KOPT-K1 (cell line): ENCODE data around the gene ART4.
A peak's percentile ranks its signal among the peaks of the same experiment; 100 is the strongest.

Source experiments
- H3K27ac ChIP-seq: fragments of 200-600 bp; sonication (generic); 2 replicates; pipeline ENCODE4 v1.5.1; 2016; ENCODE audit warnings: antibody characterized with exemption, mild to moderate bottlenecking, low read depth, low read length; ENCODE audit not compliant: poor library complexity, severe bottlenecking
- H3K36me3 ChIP-seq: fragments of 200-600 bp; sonication (generic); 2 replicates; pipeline ENCODE4 v1.5.1; 2017; ENCODE audit warnings: antibody characterized with exemption, mild to moderate bottlenecking, low read length, moderate library complexity; ENCODE audit not compliant: insufficient read depth
- H3K9me3 ChIP-seq: fragments of 200-600 bp; sonication (generic); 2 replicates; pipeline ENCODE4 v1.5.1; 2017; ENCODE audit warnings: antibody characterized with exemption, low read length, mild to moderate bottlenecking; ENCODE audit not compliant: insufficient read depth, poor library complexity, severe bottlenecking

Gene ART4

DNA sequence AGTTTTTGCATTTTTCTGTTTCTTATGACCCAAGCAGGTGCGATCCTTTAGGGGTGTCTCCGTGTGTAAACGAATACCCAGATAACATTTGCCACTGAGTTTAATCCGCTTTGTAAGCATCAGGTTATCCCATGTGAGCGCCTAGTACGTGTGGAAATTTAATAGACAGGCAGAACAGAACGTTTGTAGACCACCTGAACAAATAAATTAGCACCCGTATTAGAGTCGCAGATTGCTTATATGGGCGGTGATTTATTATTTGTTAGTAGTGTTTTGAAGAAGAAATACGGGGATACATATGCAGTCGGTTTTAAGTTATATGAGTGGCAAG lies 39.5 kb downstream of the ART4 start:
- peak overlapping the region; percentile 78 for H3K27ac ChIP-seq
- H3K9me3 ChIP-seq, result no peaks in the 10 kb centered on the region
- peaks cover 25% of the 10 kb centered on the region for H3K36me3 ChIP-seq

- Histone ChIP-seq H3K9me3 (no peaks in the 10 kb centered on the region), H3K36me3 (peaks cover 30% of the 10 kb centered on the region), H3K27ac (peak within 1 kb of the TSS; percentile 78)
These were observed 40.1 kb downstream of the ART4 start, which contains the start of the genes C12orf60 and WBP11 for GRCh38 chr12:14803011-14803829. TSS of gene C12orf60 (plus strand) at chr12:14803670. CDS start at chr12:14822936, 19,266 bp downstream. TSS of gene WBP11 (minus strand) at chr12:14803478. CDS start at chr12:14801383, 2,095 bp downstream.

- H3K27ac ChIP-seq, result peak overlapping the region; percentile 78
These were observed 40.7 kb downstream of the ART4 start for GRCh38 chr12:14802721-14803010.

DNA sequence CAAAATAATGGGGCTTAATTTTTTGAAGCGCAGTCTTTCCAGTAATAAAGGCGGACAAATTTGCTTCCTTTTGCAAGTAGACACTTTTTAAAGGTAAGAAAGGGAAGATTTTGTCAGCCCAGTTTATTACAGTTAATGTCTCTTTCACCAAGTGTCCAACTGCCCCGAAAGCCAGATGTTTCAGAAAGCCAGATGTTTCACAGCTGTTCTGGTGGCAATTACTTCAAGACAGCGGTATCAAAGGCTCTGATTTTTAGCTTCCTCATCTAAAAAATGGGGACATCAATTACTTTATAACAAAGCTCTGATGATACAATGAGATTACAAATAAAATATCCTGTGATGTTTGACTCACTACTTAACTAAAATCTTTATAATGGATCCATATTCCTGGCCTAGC lies 41.1 kb downstream of the ART4 start:
- peak overlapping the region; percentile 78 for H3K27ac ChIP-seq
- peaks cover 40% of the 10 kb centered on the region for H3K36me3 ChIP-seq
- no peaks in the 10 kb centered on the region for H3K9me3 ChIP-seq

More at GRCh38 chr12:14802721-14803010, 40.7 kb downstream of the ART4 start:
- Histone ChIP-seq H3K36me3 (peaks cover 36% of the 10 kb centered on the region), H3K9me3 (no peaks in the 10 kb centered on the region)

GRCh38 chr12:14795028-14795448 lies 48.3 kb downstream of the ART4 start:
- H3K9me3 ChIP-seq, result no peaks in the 10 kb centered on the region
- no peak overlapping the region for H3K27ac ChIP-seq
- peaks cover 99% of the 10 kb centered on the region for H3K36me3 ChIP-seq

DNA sequence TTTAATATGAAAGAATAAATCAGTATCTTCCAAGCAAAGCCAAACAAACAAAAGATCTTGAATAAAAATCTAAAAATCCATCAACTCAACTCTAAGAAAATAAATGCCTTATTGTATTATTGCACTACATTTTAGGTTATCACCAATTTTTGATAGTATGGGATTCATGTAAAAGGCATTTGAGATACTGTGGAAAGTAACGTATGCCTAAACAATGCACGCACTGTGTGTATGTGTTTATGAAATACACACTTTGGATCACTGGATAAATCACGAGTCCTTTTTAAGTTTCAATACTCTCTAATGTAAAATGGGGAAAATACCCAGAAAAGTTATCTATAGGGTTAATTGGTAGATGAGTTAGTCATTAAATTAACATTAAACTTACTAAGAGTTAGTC lies 57.8 kb downstream of the ART4 start:
- Histone ChIP-seq H3K36me3 (peaks cover 70% of the 10 kb centered on the region), H3K9me3 (no peaks in the 10 kb centered on the region), H3K27ac (no peak overlapping the region)

- Histone ChIP-seq H3K36me3 (peaks cover 59% of the 10 kb centered on the region), H3K9me3 (no peaks in the 10 kb centered on the region), H3K27ac (no peak overlapping the region)
These were observed 58.9 kb downstream of the ART4 start for GRCh38 chr12:14784471-14784870.

DNA sequence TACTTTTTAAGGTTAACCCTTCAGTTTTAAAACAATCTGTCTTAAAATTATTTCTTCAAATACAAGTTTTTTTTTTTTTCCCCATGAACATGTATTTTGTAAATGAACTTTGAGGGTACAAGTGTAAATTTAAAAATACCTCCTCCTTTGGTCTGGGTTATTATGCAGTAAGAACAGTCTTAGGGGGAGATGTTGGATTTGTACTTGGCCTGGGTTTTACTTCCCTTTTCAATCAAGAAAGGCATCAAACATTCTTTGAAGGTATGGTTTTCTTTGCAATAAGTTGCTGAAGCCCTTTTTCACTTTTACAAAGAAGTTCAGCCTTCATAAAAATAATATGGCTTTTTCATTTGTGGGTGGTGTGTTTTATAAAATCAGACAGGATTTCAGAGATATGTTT lies 60.6 kb downstream of the ART4 start:
- Histone ChIP-seq H3K9me3 (no peaks in the 10 kb centered on the region), H3K27ac (no peak overlapping the region), H3K36me3 (peaks cover 42% of the 10 kb centered on the region)

GRCh38 chr12:14781563-14781962 lies 61.8 kb downstream of the ART4 start:
- Histone ChIP-seq H3K9me3 (no peaks in the 10 kb centered on the region), H3K36me3 (peaks cover 30% of the 10 kb centered on the region), H3K27ac (no peak overlapping the region)

DNA sequence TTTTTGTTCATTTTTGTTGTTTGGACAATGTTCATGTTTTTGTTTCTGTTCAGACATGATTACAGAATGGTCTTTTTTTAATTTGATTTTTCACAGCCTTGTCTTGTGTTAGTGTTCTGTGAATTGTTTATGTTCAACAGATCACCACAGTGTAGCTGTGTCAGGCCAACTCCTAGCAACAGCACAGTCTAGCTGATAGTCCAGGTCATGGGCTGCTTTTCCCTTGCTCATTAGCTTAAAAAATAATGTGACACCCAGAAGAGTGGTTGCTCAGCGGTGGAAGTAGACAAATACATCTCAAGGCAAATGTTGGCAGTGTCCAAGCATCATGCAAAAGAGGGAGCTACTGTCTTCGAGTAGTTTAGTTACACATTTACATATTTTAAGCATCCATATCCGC lies 62.5 kb downstream of the ART4 start:
- no peaks in the 10 kb centered on the region for H3K9me3 ChIP-seq
- H3K36me3 ChIP-seq, result peaks cover 23% of the 10 kb centered on the region
- no peak overlapping the region for H3K27ac ChIP-seq

DNA sequence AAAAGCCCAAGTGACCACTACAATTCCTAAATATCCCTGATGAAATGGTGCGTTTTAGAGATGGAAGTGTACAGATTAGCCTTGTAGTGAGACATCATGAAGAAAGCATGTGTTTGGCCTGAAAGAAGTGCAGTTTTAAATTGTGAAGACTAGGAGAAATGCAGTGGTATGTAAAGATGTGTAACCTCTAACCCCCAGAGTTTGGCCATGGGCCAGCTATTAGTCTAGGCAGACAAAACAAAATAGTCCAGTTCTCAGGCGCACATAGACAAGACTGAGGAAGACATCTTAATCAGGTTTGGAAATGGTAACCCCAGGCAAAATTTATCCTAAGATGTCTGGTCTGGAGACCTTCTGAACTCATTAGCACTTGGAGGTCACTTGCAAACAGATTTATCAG lies 63.5 kb downstream of the ART4 start:
- Histone ChIP-seq H3K27ac (no peak overlapping the region), H3K36me3 (peaks cover 13% of the 10 kb centered on the region), H3K9me3 (no peaks in the 10 kb centered on the region)

GRCh38 chr12:14777271-14777670 lies 66.1 kb downstream of the ART4 start:
- no peak overlapping the region for H3K27ac ChIP-seq
- H3K36me3 ChIP-seq, result no peaks in the 10 kb centered on the region
- no peaks in the 10 kb centered on the region for H3K9me3 ChIP-seq

- Histone ChIP-seq H3K36me3 (no peaks in the 10 kb centered on the region), H3K9me3 (no peaks in the 10 kb centered on the region), H3K27ac (no peak overlapping the region)
These were observed 66.9 kb downstream of the ART4 start for GRCh38 chr12:14776236-14776961.

DNA sequence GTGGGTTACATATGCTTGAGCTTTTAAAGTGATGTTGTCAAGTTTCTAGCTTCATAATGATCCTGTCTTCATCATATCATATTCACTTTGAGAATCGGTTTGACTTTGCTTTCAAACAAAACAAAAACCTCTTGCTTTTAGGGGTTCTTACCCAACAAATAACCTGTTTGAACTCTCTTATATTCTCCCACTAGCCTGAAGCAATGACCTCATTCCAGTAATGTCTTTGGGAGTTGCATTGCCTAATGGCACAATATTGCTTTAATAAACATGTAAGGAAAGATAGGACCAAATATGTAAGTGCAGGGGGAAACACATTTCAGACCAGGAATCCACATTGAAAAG lies 67.7 kb downstream of the ART4 start:
- Histone ChIP-seq H3K36me3 (no peaks in the 10 kb centered on the region), H3K27ac (no peak overlapping the region)

More for the DNA sequence above, 67.7 kb downstream of the ART4 start:
- no peaks in the 10 kb centered on the region for H3K9me3 ChIP-seq
